ENCODE measurements around the gene COBLL1. TPM values are rescaled to one million over a fixed set of nuclear protein-coding genes. Genes with fewer than 3 reads are reported as not detected.

The COBLL1 gene
- total and polyA plus RNA-seq, 2 of the 4 experiments (the other 2 are of a cell fraction), result 0.79 to 1.1 TPM

GRCh38 chr2:164754157-164755093 is 87.2 kb downstream of the COBLL1 start:
- Histone ChIP-seq H3K23ac (ENCODE audit: low read depth, low read length) (no peak overlapping the region), H4K91ac (ENCODE audit: insufficient read depth, low read depth, low read length) (no peak overlapping the region), H2BK120ac (ENCODE audit: low read depth, low read length) (no peak overlapping the region), H3K18ac (ENCODE audit: low read depth, low read length) (no peak overlapping the region), H3K79me1 (ENCODE audit: low read depth in 1 of 2, low read length in 2 of 2) (no peaks in the 10 kb centered on the region), H2AFZ (replicated peaks; ENCODE audit: low read length, poor library complexity) (no peak overlapping the region), H3K4me1 (ENCODE audit: control insufficient read depth, insufficient read depth, low read length) (no peaks in the 10 kb centered on the region), H3K14ac (replicated peaks; ENCODE audit: low read depth, low read length) (no peak overlapping the region), H4K5ac (ENCODE audit: low read depth, low read length) (no peak overlapping the region), H4K8ac (ENCODE audit: low read depth in 2 of 2, low read length in 2 of 2) (no peak overlapping the region), H3K4ac (ENCODE audit: low read depth, low read length) (no peak overlapping the region), H2BK20ac (ENCODE audit: low read depth, low read length) (no peak overlapping the region), H3K4me3 (ENCODE audit: insufficient read depth, low read depth, low read length) (no peak overlapping the region), H3K27ac (ENCODE audit: insufficient read depth, low read length) (no peak overlapping the region), H3K56ac (ENCODE audit: extremely low read depth, insufficient read depth, low read length) (no peak overlapping the region), H4K20me1 (ENCODE audit: insufficient read depth, low read length) (no peaks in the 10 kb centered on the region), H2AK5ac (ENCODE audit: low read depth, low read length) (no peak overlapping the region), H2BK5ac (ENCODE audit: low read depth, low read length, poor library complexity, severe bottlenecking) (no peak overlapping the region), H3K9ac (ENCODE audit: low read depth, low read length) (no peak overlapping the region), H3K4me2 (ENCODE audit: low read depth, low read length) (no peak overlapping the region), H3K9me1 (ENCODE audit: insufficient read depth, low read length) (no peaks in the 10 kb centered on the region), H3K27me3 (ENCODE audit: control insufficient read depth, insufficient read depth, low read length) (no peaks in the 10 kb centered on the region), H2BK15ac (ENCODE audit: low read depth, low read length) (no peak overlapping the region), H3K36me3 (ENCODE audit: control insufficient read depth, insufficient read depth, low read length) (no peaks in the 10 kb centered on the region), H2AK9ac (replicated peaks; ENCODE audit: low read depth, low read length, poor library complexity) (no peak overlapping the region), H3K9me3 (ENCODE audit: control insufficient read depth, insufficient read depth, low read length) (no peaks in the 10 kb centered on the region)
- in situ Hi-C loops (cut with MboI; ENCODE audit: low sequenced_read_pairs), result no loop called here
- dilution Hi-C loops (cut with HindIII; ENCODE audit: low sequenced_read_pairs, unreplicated experiment), result no loop called here
- DNase-seq (no peak), ATAC-seq (ENCODE audit: low read depth) (no peak)
- 100% methylated on average over 2 of the region's 10 CpGs; no CpG with 5 or more reads in 1 of the 2 experiments for WGBS, 2 experiments (ENCODE audit: extremely low coverage in 2 of 2, insufficient read length in 1 of 2)
- ChIA-PET CTCF (no interaction called here), POLR2A (ENCODE audit: unreplicated experiment) (no interaction called here)
- BruUV-seq (replicated peaks), result no TSS peak
- intact Hi-C loops (cut with micrococcal nuclease), result no loop called here
- TF ChIP-seq CHD1 (IDR thresholded peaks at IDR 0.05; ENCODE audit: low read depth, low read length) (no peak), MAFK (IDR thresholded peaks at IDR 0.05; ENCODE audit: low read depth, low read length) (no peak), RAD21 (IDR thresholded peaks at IDR 0.05; ENCODE audit: low read length) (no peak), MAZ (IDR thresholded peaks at IDR 0.05; ENCODE audit: borderline replicate concordance, low read depth, low read length) (no peak), CEBPB (IDR thresholded peaks at IDR 0.05; ENCODE audit: low read depth, low read length) (no peak), FOS (IDR thresholded peaks at IDR 0.05; ENCODE audit: low read depth, low read length) (no peak), POLR2A (IDR thresholded peaks at IDR 0.05; ENCODE audit: low read depth, low read length) (no peak), ELK1 (IDR thresholded peaks at IDR 0.05; ENCODE audit: borderline replicate concordance, low read depth, low read length) (no peak), RFX5 (IDR thresholded peaks at IDR 0.05; ENCODE audit: low read depth, low read length) (no peak), MXI1 (IDR thresholded peaks at IDR 0.05; ENCODE audit: borderline replicate concordance, low read depth, low read length) (no peak), NFE2L2 (IDR thresholded peaks at IDR 0.05; ENCODE audit: low read depth, low read length) (no peak), RCOR1 (IDR thresholded peaks at IDR 0.05; ENCODE audit: insufficient replicate concordance, low read length) (no peak), CTCF (conservative IDR thresholded peaks at IDR 0.05; ENCODE audit: low read depth, low read length) (no peak), SMC3 (IDR thresholded peaks at IDR 0.05; ENCODE audit: low read depth, low read length) (no peak), BHLHE40 (IDR thresholded peaks at IDR 0.05; ENCODE audit: low read depth, low read length) (no peak)
